ENCODE data around the gene DDX10. TPM values are rescaled to one million over a fixed set of nuclear protein-coding genes. Genes with fewer than 3 reads are reported as not detected.
A peak's percentile ranks its signal among the peaks of the same experiment; 100 is the strongest.

Gene DDX10
- total RNA-seq, 4 donors from 2014 or later: 17.0 to 39.0 (median 34.3) TPM

DNA sequence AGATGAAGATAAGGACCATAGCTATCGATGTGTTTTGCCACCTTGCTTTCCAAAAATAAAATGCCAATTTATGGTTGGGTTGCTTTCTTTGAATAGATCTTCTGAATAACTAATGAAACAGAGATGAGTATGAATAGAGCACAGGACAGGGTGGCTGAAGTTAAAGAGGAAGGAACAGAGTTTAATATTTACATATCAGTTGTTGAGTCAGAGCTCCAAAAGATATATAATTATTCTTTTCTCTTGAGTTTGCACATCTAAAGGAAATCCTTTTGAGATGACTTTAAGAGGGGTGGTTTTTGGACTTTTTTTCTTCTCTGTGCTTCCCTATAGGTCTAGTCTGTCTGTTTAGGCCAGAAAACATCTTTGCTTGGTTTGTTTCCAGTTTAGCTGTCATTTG, 115.2 kb downstream of the DDX10 start:
- Histone ChIP-seq H3K4me1 (no peaks in the 10 kb centered on the region), H3K9me3 (no peaks in the 10 kb centered on the region), H3K27ac (no peak overlapping the region), H3K27me3 (no peaks in the 10 kb centered on the region), H3K4me3 (replicated peaks in 1 of 3) (no peak overlapping the region), H3K36me3 (no peaks in the 10 kb centered on the region)
- intact Hi-C loops (cut with DNase I): no loop called here
- no peak for DNase-seq
- WGBS, 2 donors: 79 to 86% methylated on average over 1 of the region's 1 CpG
- TF ChIP-seq CTCF (IDR thresholded peaks at IDR 0.05) (no peak), POLR2A (IDR thresholded peaks at IDR 0.05) (no peak)

- no peaks in the 10 kb centered on the region for H3K36me3 ChIP-seq
- no peak overlapping the region for H3K4me3 ChIP-seq (replicated peaks in 1 of 3)
- H3K9me3 ChIP-seq: no peaks in the 10 kb centered on the region
- H3K27me3 ChIP-seq: no peaks in the 10 kb centered on the region
- WGBS, 2 donors: 82 to 86% methylated on average over 2 of the region's 2 CpGs
- intact Hi-C loops (cut with DNase I): no loop called here
- no peak for DNase-seq
- H3K4me1 ChIP-seq: peaks cover 0 to 4% of the 10 kb centered on the region in 2 donors
- TF ChIP-seq CTCF (IDR thresholded peaks at IDR 0.05) (no peak), POLR2A (IDR thresholded peaks at IDR 0.05) (no peak)
- H3K27ac ChIP-seq: no peak overlapping the region
These were observed 117.1 kb downstream of the DDX10 start for GRCh38 chr11:108781946-108782345.

DNA sequence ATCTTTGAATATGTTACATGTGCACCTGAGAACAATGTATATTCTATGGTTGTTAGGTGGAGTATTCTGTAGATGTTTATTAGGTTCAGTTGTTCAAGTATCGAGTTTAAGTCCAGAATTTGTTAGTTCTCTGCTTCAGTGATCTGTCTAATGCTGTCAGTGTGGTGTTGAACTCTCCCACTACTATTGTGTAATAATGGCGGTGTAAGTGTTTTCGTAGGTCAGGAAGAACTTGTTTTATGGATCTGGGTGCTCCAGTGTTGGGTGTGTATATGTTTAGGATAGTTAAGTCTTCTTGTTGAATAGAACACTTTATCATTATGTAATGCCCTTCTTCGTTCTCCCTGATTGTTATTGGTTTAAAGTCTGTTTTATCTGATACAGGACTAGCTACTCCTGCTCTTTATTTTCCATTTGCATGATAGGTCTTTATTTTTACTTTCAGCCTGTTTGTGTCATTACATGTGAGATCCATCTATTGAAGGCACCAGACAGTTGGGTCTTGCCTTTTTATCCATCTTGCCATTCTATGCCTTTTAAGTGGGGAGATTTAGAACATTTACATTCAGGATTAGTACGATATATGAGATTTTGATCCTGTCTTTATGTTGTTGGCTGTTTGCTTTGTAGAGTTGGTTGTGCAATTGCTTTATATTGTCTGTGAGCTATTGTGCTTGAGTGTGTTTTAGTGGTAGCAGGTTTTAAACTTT, 121.6 kb downstream of the DDX10 start:
- peaks cover 0 to 4% of the 10 kb centered on the region in 2 donors for H3K4me1 ChIP-seq
- H3K4me3 ChIP-seq (replicated peaks in 1 of 3): no peak overlapping the region
- H3K9me3 ChIP-seq: no peaks in the 10 kb centered on the region
- H3K27me3 ChIP-seq: no peaks in the 10 kb centered on the region
- H3K27ac ChIP-seq: no peak overlapping the region
- DNase-seq: no peak
- TF ChIP-seq CTCF (IDR thresholded peaks at IDR 0.05) (no peak), POLR2A (IDR thresholded peaks at IDR 0.05) (no peak)
- no peaks in the 10 kb centered on the region for H3K36me3 ChIP-seq
- intact Hi-C loops (cut with DNase I): no loop called here
- 79 to 84% methylated on average over 5 of the region's 5 CpGs for WGBS, 2 donors

GRCh38 chr11:108787105-108787504, 122.2 kb downstream of the DDX10 start:
- DNase-seq: no peak
- no peak overlapping the region for H3K4me3 ChIP-seq (replicated peaks in 1 of 3)
- TF ChIP-seq CTCF (IDR thresholded peaks at IDR 0.05) (no peak), POLR2A (IDR thresholded peaks at IDR 0.05) (no peak)
- intact Hi-C loops (cut with DNase I): no loop called here
- 92 to 93% methylated on average over 6 of the region's 6 CpGs for WGBS, 2 donors
- H3K4me1 ChIP-seq: peaks cover 0 to 4% of the 10 kb centered on the region in 2 donors
- no peak overlapping the region for H3K27ac ChIP-seq
- H3K36me3 ChIP-seq: no peaks in the 10 kb centered on the region
- H3K9me3 ChIP-seq: no peaks in the 10 kb centered on the region
- no peaks in the 10 kb centered on the region for H3K27me3 ChIP-seq

GRCh38 chr11:108788565-108789199, 123.8 kb downstream of the DDX10 start:
- no peaks in the 10 kb centered on the region for H3K9me3 ChIP-seq
- H3K4me1 ChIP-seq: peaks cover 0 to 4% of the 10 kb centered on the region in 2 donors
- DNase-seq: no peak
- peak in 1 of 6 experiments; percentile 3 for TF ChIP-seq CTCF (IDR thresholded peaks at IDR 0.05)
- TF ChIP-seq POLR2A (IDR thresholded peaks at IDR 0.05): no peak
- H3K27ac ChIP-seq: no peak overlapping the region
- no peak overlapping the region for H3K4me3 ChIP-seq (replicated peaks in 1 of 3)
- no peaks in the 10 kb centered on the region for H3K27me3 ChIP-seq
- intact Hi-C loops (cut with DNase I): no loop called here
- H3K36me3 ChIP-seq: no peaks in the 10 kb centered on the region
- 74 to 88% methylated on average over 5 of the region's 5 CpGs for WGBS, 2 donors
